Loucy (cell line): ENCODE results near the gene SP3.

Experiments
- H2AFZ ChIP-seq: fragments of 200-600 bp; sonication (generic); 2 replicates; pipeline ENCODE4 v1.6.0; 2016; ENCODE audit warnings: antibody characterized with exemption, mild to moderate bottlenecking, low read length, moderate library complexity
- H3F3A ChIP-seq: fragments of 200-600 bp; 2 replicates; pipeline ENCODE4 v1.6.0; 2016; ENCODE audit warnings: antibody characterized with exemption, low read depth, mild to moderate bottlenecking
- H3K27me3 ChIP-seq: fragments of 200-600 bp; sonication (generic); 2 replicates; pipeline ENCODE4 v1.6.1; 2014; ENCODE audit warnings: low read length, mild to moderate bottlenecking; ENCODE audit not compliant: insufficient read depth, poor library complexity, severe bottlenecking
- H3K36me3 ChIP-seq: fragments of 200-600 bp; sonication (generic); 2 replicates; pipeline ENCODE4 v1.6.1; 2016; ENCODE audit warnings: low read length; ENCODE audit not compliant: insufficient read depth
- H3K4me1 ChIP-seq: fragments of 200-600 bp; sonication (generic); 2 replicates; pipeline ENCODE4 v1.5.1; 2014; ENCODE audit warnings: low read length, mild to moderate bottlenecking; ENCODE audit not compliant: insufficient read depth, poor library complexity, severe bottlenecking
- H3K4me2 ChIP-seq: fragments of 200-600 bp; sonication (generic); 2 replicates; pipeline ENCODE4 v1.6.0; 2014; ENCODE audit warnings: antibody characterized with exemption, low read length, low read depth, mild to moderate bottlenecking; ENCODE audit not compliant: poor library complexity, severe bottlenecking
- H3K4me3 ChIP-seq: fragments of 200-600 bp; sonication (generic); 2 replicates; pipeline ENCODE4 v1.5.1; 2014; ENCODE audit warnings: low read length, mild to moderate bottlenecking, mixed read lengths; ENCODE audit not compliant: poor library complexity, severe bottlenecking
- H3K79me2 ChIP-seq: fragments of 200-600 bp; sonication (generic); 2 replicates; pipeline ENCODE4 v1.6.1; 2014; ENCODE audit warnings: low read length; ENCODE audit not compliant: insufficient read depth
- H3K9ac ChIP-seq: fragments of 200-600 bp; sonication (generic); 2 replicates; pipeline ENCODE4 v1.6.0; 2014; ENCODE audit warnings: mild to moderate bottlenecking, low read depth, low read length, moderate library complexity; ENCODE audit not compliant: poor library complexity, severe bottlenecking
- H3K9me2 ChIP-seq: fragments of 200-600 bp; sonication (generic); replicated peaks from 2 replicates; pipeline ENCODE4 v1.6.1; 2016; ENCODE audit warnings: low read depth, low read length, mixed read lengths
- H3K9me3 ChIP-seq: fragments of 200-600 bp; sonication (generic); 2 replicates; pipeline ENCODE4 v1.6.1; 2014; ENCODE audit warnings: mild to moderate bottlenecking, antibody characterized with exemption, low read length, low read depth; ENCODE audit not compliant: insufficient read depth
- H4K20me1 ChIP-seq: fragments of 200-600 bp; sonication (generic); 2 replicates; pipeline ENCODE4 v1.6.0; 2014; ENCODE audit warnings: antibody characterized with exemption, low read length, mild to moderate bottlenecking; ENCODE audit not compliant: insufficient read depth, poor library complexity, severe bottlenecking
- EZH2phosphoT487 ChIP-seq: fragments of 200-600 bp; IDR thresholded peaks from 2 replicates; pipeline ENCODE4 v1.6.1; 2018; ENCODE audit warnings: antibody characterized with exemption, mild to moderate bottlenecking, moderate library complexity, borderline replicate concordance
- TF ChIP-seq, protein P1 (sequence below): fragments of 200-600 bp; sonication (generic); conservative IDR thresholded peaks from 2 replicates; pipeline ENCODE4 v1.5.1; 2014; ENCODE audit warnings: mild to moderate bottlenecking, antibody characterized with exemption, low read length

The SP3 gene

DNA sequence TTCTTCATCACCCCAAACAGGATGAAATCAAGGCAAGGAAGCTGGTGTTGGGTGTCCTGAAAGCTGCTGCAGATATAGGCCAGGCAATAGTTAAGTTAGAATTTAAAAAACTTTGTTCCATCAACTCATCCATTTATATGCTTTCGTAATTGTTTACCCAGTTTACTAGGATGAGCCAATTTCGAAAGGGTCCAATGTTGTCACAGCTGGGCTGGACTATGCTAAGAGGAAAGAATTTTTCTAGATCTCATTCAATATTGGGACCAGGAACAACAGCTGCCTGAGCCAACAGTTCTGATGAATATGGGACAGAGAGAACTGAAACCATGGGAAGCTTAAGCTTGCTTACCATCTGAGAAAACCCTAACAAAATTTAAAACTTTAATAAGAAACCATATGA lies 21.6 kb upstream of the SP3 start:
- H3F3A ChIP-seq, result no peaks in the 10 kb centered on the region
- H3K9me2 ChIP-seq, result no peaks in the 10 kb centered on the region
- no peak overlapping the region for H3K4me2 ChIP-seq
- H3K4me1 ChIP-seq, result no peaks in the 10 kb centered on the region
- H3K4me3 ChIP-seq, result no peak overlapping the region
- no peak overlapping the region for H3K9ac ChIP-seq
- no peaks in the 10 kb centered on the region for H3K36me3 ChIP-seq
- no peak for TF ChIP-seq EZH2phosphoT487
- TF ChIP-seq, protein P1, sequence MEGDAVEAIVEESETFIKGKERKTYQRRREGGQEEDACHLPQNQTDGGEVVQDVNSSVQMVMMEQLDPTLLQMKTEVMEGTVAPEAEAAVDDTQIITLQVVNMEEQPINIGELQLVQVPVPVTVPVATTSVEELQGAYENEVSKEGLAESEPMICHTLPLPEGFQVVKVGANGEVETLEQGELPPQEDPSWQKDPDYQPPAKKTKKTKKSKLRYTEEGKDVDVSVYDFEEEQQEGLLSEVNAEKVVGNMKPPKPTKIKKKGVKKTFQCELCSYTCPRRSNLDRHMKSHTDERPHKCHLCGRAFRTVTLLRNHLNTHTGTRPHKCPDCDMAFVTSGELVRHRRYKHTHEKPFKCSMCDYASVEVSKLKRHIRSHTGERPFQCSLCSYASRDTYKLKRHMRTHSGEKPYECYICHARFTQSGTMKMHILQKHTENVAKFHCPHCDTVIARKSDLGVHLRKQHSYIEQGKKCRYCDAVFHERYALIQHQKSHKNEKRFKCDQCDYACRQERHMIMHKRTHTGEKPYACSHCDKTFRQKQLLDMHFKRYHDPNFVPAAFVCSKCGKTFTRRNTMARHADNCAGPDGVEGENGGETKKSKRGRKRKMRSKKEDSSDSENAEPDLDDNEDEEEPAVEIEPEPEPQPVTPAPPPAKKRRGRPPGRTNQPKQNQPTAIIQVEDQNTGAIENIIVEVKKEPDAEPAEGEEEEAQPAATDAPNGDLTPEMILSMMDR, result no peak
- H2AFZ ChIP-seq, result no peak overlapping the region
- H3K79me2 ChIP-seq, result no peaks in the 10 kb centered on the region
- no peaks in the 10 kb centered on the region for H4K20me1 ChIP-seq
- H3K27me3 ChIP-seq, result no peaks in the 10 kb centered on the region
- no peaks in the 10 kb centered on the region for H3K9me3 ChIP-seq

DNA sequence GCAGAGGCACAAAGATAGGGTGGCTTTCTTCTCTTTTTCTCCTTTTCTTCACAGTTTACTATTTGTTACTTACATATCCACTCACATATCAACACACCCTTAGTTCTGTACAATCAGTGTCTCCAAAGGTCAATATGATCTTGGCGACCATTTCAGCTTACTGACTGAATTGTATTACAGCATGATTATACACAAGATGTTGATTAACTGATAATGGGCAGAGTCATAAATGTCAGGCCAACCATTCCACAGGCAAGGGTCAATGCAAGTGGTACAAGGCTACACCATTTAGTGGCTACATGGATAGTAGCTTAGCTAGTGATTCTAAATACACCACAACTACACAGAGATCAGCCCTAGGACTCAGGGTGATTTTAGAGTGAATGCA lies 20.4 kb upstream of the SP3 start:
- no peaks in the 10 kb centered on the region for H3K27me3 ChIP-seq
- H3K4me3 ChIP-seq, result no peak overlapping the region
- no peaks in the 10 kb centered on the region for H3K79me2 ChIP-seq
- H3K4me2 ChIP-seq, result no peak overlapping the region
- no peak overlapping the region for H3K9ac ChIP-seq
- no peaks in the 10 kb centered on the region for H3K9me3 ChIP-seq
- TF ChIP-seq EZH2phosphoT487, result no peak
- TF ChIP-seq, protein P1, result no peak
- H2AFZ ChIP-seq, result no peak overlapping the region
- no peaks in the 10 kb centered on the region for H3K36me3 ChIP-seq
- no peaks in the 10 kb centered on the region for H3K4me1 ChIP-seq
- no peaks in the 10 kb centered on the region for H3F3A ChIP-seq
- H3K9me2 ChIP-seq, result no peaks in the 10 kb centered on the region
- H4K20me1 ChIP-seq, result no peaks in the 10 kb centered on the region

DNA sequence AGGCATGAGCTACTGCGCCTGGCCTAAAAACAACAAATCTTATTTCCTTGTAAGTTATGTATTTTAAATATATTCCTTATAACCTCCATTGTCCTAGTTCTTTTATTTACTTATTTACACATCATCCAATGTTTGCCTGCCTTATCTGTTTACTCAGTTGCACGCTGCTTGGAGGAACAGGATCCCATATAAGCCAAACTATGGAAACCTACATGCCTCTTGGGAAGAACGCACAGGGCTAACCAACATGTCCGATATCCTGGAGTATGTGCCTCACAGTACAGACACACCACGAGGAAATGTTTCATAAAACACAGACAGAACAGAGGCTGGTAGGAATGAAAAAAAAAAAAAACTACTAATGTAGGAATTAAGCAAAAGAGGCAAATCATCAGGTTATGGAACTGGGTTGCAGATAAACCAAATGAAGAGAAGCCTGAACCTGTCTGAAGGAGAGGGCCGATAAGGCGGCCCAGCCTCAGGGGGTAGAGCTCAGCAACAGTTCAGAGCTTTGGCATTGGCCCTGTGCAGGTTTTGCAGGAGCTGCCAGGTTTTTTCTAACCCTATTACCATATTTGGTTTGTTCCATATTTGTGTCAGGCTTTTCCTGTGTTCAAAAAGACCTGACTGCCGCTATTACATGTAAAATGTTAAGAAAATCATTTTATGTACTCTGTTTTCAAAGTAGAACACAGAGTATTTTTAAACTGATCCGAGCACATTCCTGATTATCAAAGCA lies 19.9 kb upstream of the SP3 start:
- Histone ChIP-seq H3K4me3 (no peak overlapping the region), H3K27me3 (no peaks in the 10 kb centered on the region), H4K20me1 (no peaks in the 10 kb centered on the region), H3K9me2 (no peaks in the 10 kb centered on the region), H3K9ac (no peak overlapping the region), H3F3A (no peaks in the 10 kb centered on the region), H3K4me2 (no peak overlapping the region), H3K79me2 (no peaks in the 10 kb centered on the region), H3K4me1 (no peaks in the 10 kb centered on the region), H2AFZ (no peak overlapping the region), H3K36me3 (no peaks in the 10 kb centered on the region), H3K9me3 (no peaks in the 10 kb centered on the region)
- no peak for TF ChIP-seq EZH2phosphoT487
- TF ChIP-seq, protein P1, result no peak
